HEK293T (cell line): Measurements from ENCODE around the gene LSP1.

Experiments used
- CTCF ChIA-PET: fragments of 350-600 bp; formaldehyde crosslinking; extraction: SDS; loops from one replicate; lab custom pipeline; 2021; ENCODE audit warnings: antibody characterized with exemption, inconsistent platforms; lab: Yijun Ruan, JAX
- POLR2A ChIA-PET: fragments of 350-600 bp; formaldehyde crosslinking; extraction: SDS; loops from one replicate; lab custom pipeline; 2020; ENCODE audit warnings: antibody characterized with exemption, inconsistent platforms; lab: Yijun Ruan, JAX
- DNase-seq: peaks from one replicate; pipeline ENCODE4 v3.0.0; 2012; ENCODE audit warnings: mixed read lengths; ENCODE audit errors: extremely low spot score
- ARNT ChIP-seq: fragments of 450-650 bp; IDR thresholded peaks from 2 replicates; pipeline ENCODE4 v1.6.1; 2017; ENCODE audit warnings: mild to moderate bottlenecking
- BHLHE40 ChIP-seq: fragments of 450-650 bp; IDR thresholded peaks from 2 replicates; pipeline ENCODE4 v1.6.1; 2016; ENCODE audit warnings: mild to moderate bottlenecking, moderate library complexity, borderline replicate concordance
- CTBP1 ChIP-seq: fragments of 450-650 bp; IDR thresholded peaks from 2 replicates; pipeline ENCODE4 v1.6.1; 2016; ENCODE audit warnings: borderline replicate concordance
- ELF4 ChIP-seq: fragments of 450-650 bp; IDR thresholded peaks from 2 replicates; pipeline ENCODE4 v1.6.1; 2017; ENCODE audit warnings: antibody characterized with exemption
- FOXA1 ChIP-seq: fragments of 450-650 bp; IDR thresholded peaks from 2 replicates; pipeline ENCODE4 v1.6.1; 2016; ENCODE audit warnings: mild to moderate bottlenecking
- FOXK2 ChIP-seq: fragments of 450-650 bp; IDR thresholded peaks from 2 replicates; pipeline ENCODE4 v1.6.1; 2016; ENCODE audit warnings: mild to moderate bottlenecking
- FOXM1 ChIP-seq: fragments of 450-650 bp; IDR thresholded peaks from 2 replicates; pipeline ENCODE4 v1.6.1; 2017; ENCODE audit warnings: mild to moderate bottlenecking, borderline replicate concordance
- HDGF ChIP-seq: fragments of 450-650 bp; IDR thresholded peaks from 2 replicates; pipeline ENCODE4 v1.6.1; 2017; ENCODE audit warnings: antibody characterized with exemption, borderline replicate concordance
- L3MBTL2 ChIP-seq: fragments of 450-650 bp; conservative IDR thresholded peaks from 2 replicates; pipeline ENCODE4 v1.6.1; 2016; ENCODE audit warnings: mild to moderate bottlenecking
- LEF1 ChIP-seq: fragments of 450-650 bp; IDR thresholded peaks from 2 replicates; pipeline ENCODE4 v1.6.1; 2017; ENCODE audit warnings: mild to moderate bottlenecking, borderline replicate concordance
- NFRKB ChIP-seq: fragments of 450-650 bp; IDR thresholded peaks from 2 replicates; pipeline ENCODE4 v1.6.1; 2016; ENCODE audit warnings: mild to moderate bottlenecking, moderate library complexity
- PKNOX1 ChIP-seq: fragments of 450-650 bp; IDR thresholded peaks from 2 replicates; pipeline ENCODE4 v1.6.1; 2016
- SP1 ChIP-seq: fragments of 450-650 bp; IDR thresholded peaks from 2 replicates; pipeline ENCODE4 v1.6.1; 2017
- SUZ12 ChIP-seq: fragments of 450-650 bp; IDR thresholded peaks from 2 replicates; pipeline ENCODE4 v1.6.1; 2016; ENCODE audit warnings: mild to moderate bottlenecking
- TARDBP ChIP-seq: fragments of 450-650 bp; IDR thresholded peaks from 2 replicates; pipeline ENCODE4 v1.6.1; 2016
- ZNF384 ChIP-seq: fragments of 450-650 bp; IDR thresholded peaks from 2 replicates; pipeline ENCODE4 v1.6.1; 2016

LSP1 gene

GRCh38 chr11:1824221-1825038, 28.5 kb upstream of the LSP1 start:
- ChIA-PET CTCF (interaction anchor here (1.4 to 1.7 kb wide), 2 partner anchors 9 to 173 kb away, joined by 3 to 7 read pairs; no protein-coding TSS in a partner anchor), POLR2A (no interaction called here)
- no peak for TF ChIP-seq FOXM1
- no peak for TF ChIP-seq ZNF384
- TF ChIP-seq TARDBP = no peak
- no peak for TF ChIP-seq PKNOX1
- TF ChIP-seq FOXK2 = no peak
- no peak for TF ChIP-seq HDGF
- TF ChIP-seq SP1 = no peak
- no peak for TF ChIP-seq NFRKB
- no peak for TF ChIP-seq CTBP1
- TF ChIP-seq L3MBTL2 = no peak
- TF ChIP-seq FOXA1 = no peak
- TF ChIP-seq ELF4 = no peak
- TF ChIP-seq SUZ12 = no peak
- no peak for TF ChIP-seq ARNT
- no peak for TF ChIP-seq LEF1
- no peak for TF ChIP-seq BHLHE40
- DNase-seq = no peak

GRCh38 chr11:1825039-1825740, 27.7 kb upstream of the LSP1 start:
- ChIA-PET POLR2A (no interaction called here), CTCF (interaction anchor here (1.4 to 1.7 kb wide), 2 partner anchors 8 to 174 kb away, joined by 3 to 7 read pairs; no protein-coding TSS in a partner anchor)
- TF ChIP-seq BHLHE40 (no peak), FOXK2 (no peak), ELF4 (no peak), FOXA1 (no peak), FOXM1 (no peak), PKNOX1 (no peak), TARDBP (no peak), L3MBTL2 (no peak), NFRKB (no peak), SUZ12 (no peak), ZNF384 (no peak), SP1 (no peak), CTBP1 (no peak), LEF1 (no peak), HDGF (no peak)
- peak; percentile 62 for DNase-seq

- DNase-seq = no peak
- POLR2A ChIA-PET = no interaction called here
- TF ChIP-seq L3MBTL2 (no peak), BHLHE40 (no peak)
- CTCF ChIA-PET = interaction anchor here (0.6 to 1.7 kb wide), 2 partner anchors 7 to 132 kb away, joined by 3 to 7 read pairs; no protein-coding TSS in a partner anchor
Observed at GRCh38 chr11:1825785-1826451, 27.0 kb upstream of the LSP1 start.

- TF ChIP-seq ARNT = no peak
- TF ChIP-seq NFRKB = no peak
- TF ChIP-seq L3MBTL2 = no peak
- no peak for TF ChIP-seq LEF1
- no peak for TF ChIP-seq FOXA1
- no peak for TF ChIP-seq ELF4
- TF ChIP-seq SP1 = no peak
- no peak for TF ChIP-seq FOXM1
- TF ChIP-seq CTBP1 = no peak
- TF ChIP-seq ZNF384 = no peak
- TF ChIP-seq FOXK2 = no peak
- no peak for TF ChIP-seq SUZ12
- no peak for TF ChIP-seq HDGF
- no peak for TF ChIP-seq PKNOX1
- no peak for TF ChIP-seq BHLHE40
- no peak for TF ChIP-seq TARDBP
- ChIA-PET POLR2A (no interaction called here), CTCF (interaction anchor here (0.6 kb wide), 1 partner anchor 133 kb away, joined by 3 read pairs; no protein-coding TSS in a partner anchor)
- no peak for DNase-seq
Observed at GRCh38 chr11:1826552-1827094, 26.3 kb upstream of the LSP1 start.
